GM12878 (cell line): ENCODE measurements around the gene SRA1. TPM values are rescaled to one million over a fixed set of nuclear protein-coding genes. Genes with fewer than 3 reads are reported as not detected.

ENCODE experiments used
- ASH2L ChIP-seq: fragments of 300-600, 200-600 bp; sonication (generic); IDR thresholded peaks from 2 replicates; pipeline ENCODE4 v1.6.1; 2017; ENCODE audit warnings: low read depth, mild to moderate bottlenecking, borderline replicate concordance
- CBX5 ChIP-seq: sonication (generic); IDR thresholded peaks from 2 replicates; pipeline ENCODE4 v1.6.1; 2016; ENCODE audit warnings: low read depth, moderate library complexity, mild to moderate bottlenecking, inconsistent platforms
- CHD2 ChIP-seq: IDR thresholded peaks from 2 replicates; pipeline ENCODE4 v1.6.1; 2011; ENCODE audit warnings: low read depth, low read length, improper control_type of control experiment, borderline replicate concordance
- EGR1 ChIP-seq, 2 experiments: IDR thresholded peaks; 1 replicate in 1 of 2; 2 replicates in 1 of 2; pipeline ENCODE4 v1.6.1; 2011 to 2012; ENCODE audit warnings: low read depth in 2 of 2, low read length in 2 of 2, borderline replicate concordance in 1 of 2, mild to moderate bottlenecking in 1 of 2, moderate library complexity in 1 of 2
- ETV6 ChIP-seq, 2 experiments: fragments of 450-650 bp in 1 of 2; IDR thresholded peaks in 1 of 2; conservative IDR thresholded peaks in 1 of 2; 2 replicates each; pipeline ENCODE4 v1.6.1; 2014; ENCODE audit warnings: antibody characterized with exemption in 1 of 2, borderline replicate concordance in 1 of 2, low read depth in 1 of 2, mild to moderate bottlenecking in 1 of 2, moderate library complexity in 1 of 2
- EZH2 ChIP-seq: IDR thresholded peaks from 2 replicates; pipeline ENCODE4 v1.6.1; 2012; ENCODE audit warnings: low read depth, mild to moderate bottlenecking, control low read depth, inconsistent platforms, low read length, borderline replicate concordance; ENCODE audit not compliant: control insufficient read depth
- HDAC6 ChIP-seq: fragments of 200-600 bp; sonication (generic); IDR thresholded peaks from one replicate; pipeline ENCODE4 v1.8.0; 2017; ENCODE audit warnings: antibody characterized with exemption; ENCODE audit not compliant: unreplicated experiment
- IKZF1 ChIP-seq: fragments of 450-650 bp; conservative IDR thresholded peaks from 2 replicates; pipeline ENCODE4 v1.6.1; 2017; ENCODE audit warnings: antibody characterized with exemption, mild to moderate bottlenecking
- LARP7 ChIP-seq: fragments of 450-650 bp; IDR thresholded peaks from 2 replicates; pipeline ENCODE4 v1.6.1; 2017; ENCODE audit warnings: mild to moderate bottlenecking
- NFXL1 ChIP-seq: fragments of 450-650 bp; IDR thresholded peaks from 2 replicates; pipeline ENCODE4 v1.6.1; 2017; ENCODE audit warnings: antibody characterized with exemption, mild to moderate bottlenecking, borderline replicate concordance
- NR2F1 ChIP-seq: fragments of 450-650 bp; conservative IDR thresholded peaks from 2 replicates; pipeline ENCODE4 v1.6.1; 2017; ENCODE audit warnings: mild to moderate bottlenecking
- PAX8 ChIP-seq: fragments of 450-650 bp; IDR thresholded peaks from 2 replicates; pipeline ENCODE4 v1.6.1; 2017; ENCODE audit warnings: mild to moderate bottlenecking, moderate library complexity
- SIN3A ChIP-seq: IDR thresholded peaks from 2 replicates; pipeline ENCODE4 v1.6.1; 2012; ENCODE audit warnings: low read depth, low read length, improper control_type of control experiment
- SRF ChIP-seq, 2 experiments: IDR thresholded peaks; 2 replicates each; pipeline ENCODE4 v1.6.1; 2011; ENCODE audit warnings: low read depth in 2 of 2, low read length in 2 of 2, mild to moderate bottlenecking in 1 of 2, moderate library complexity in 1 of 2
- SUZ12 ChIP-seq: fragments of 200-600 bp; sonication (generic); IDR thresholded peaks from one replicate; pipeline ENCODE4 v1.6.1; 2018; ENCODE audit warnings: antibody characterized with exemption, mild to moderate bottlenecking; ENCODE audit not compliant: unreplicated experiment
- polyA plus RNA-seq, 11 experiments: library from polyadenylated mRNA; depleted of rRNA in 4 of 11; unstranded in 6 of 11; stranded (reverse) in 5 of 11; fragments of >200 nt; fragmentation: Nextera tagmentation in 4 of 11; fragmentation: Illumina TruSeq in 1 of 11; extraction: Ambion mirVana in 4 of 11; extraction: Trizol in 1 of 11; gene quantifications; 1 replicate in 1 of 11; 2 replicates in 10 of 11; pipeline versions ENCODE4 v1.2.1 to v1.2.3, GENCODE V29; 2011 to 2016; ENCODE audit warnings: inconsistent platforms in 2 of 11, missing spikeins in 2 of 11, low read depth in 1 of 11
- total RNA-seq, 4 experiments: library from RNA; depleted of rRNA in 3 of 4; stranded (reverse); fragments of >200 nt in 3 of 4; fragmentation: Illumina TruSeq in 1 of 4; extraction: Trizol in 1 of 4; gene quantifications; 2 replicates each; pipeline versions ENCODE4 v1.2.1 to v1.2.3, GENCODE V29; 2013 to 2021
- TF ChIP-seq, protein P1 (sequence below): IDR thresholded peaks from 2 replicates; pipeline ENCODE4 v1.6.1; 2011; ENCODE audit warnings: low read depth, low read length, improper control_type of control experiment, borderline replicate concordance
- TF ChIP-seq, protein P2 (sequence below): IDR thresholded peaks from 2 replicates; pipeline ENCODE4 v1.6.1; 2012; ENCODE audit warnings: improper control_type of control experiment, low read depth, low read length; ENCODE audit not compliant: insufficient replicate concordance
- TF ChIP-seq, protein P3 (sequence below): fragments of 450-650 bp; IDR thresholded peaks from 2 replicates; pipeline ENCODE4 v1.6.1; 2017; ENCODE audit warnings: antibody characterized with exemption, mild to moderate bottlenecking, moderate library complexity
- TF ChIP-seq, protein P4 (sequence below): IDR thresholded peaks from 2 replicates; pipeline ENCODE4 v1.6.1; 2011; ENCODE audit warnings: borderline replicate concordance, low read depth, mild to moderate bottlenecking, moderate library complexity, mixed read lengths, low read length; ENCODE audit not compliant: insufficient read depth; ENCODE audit errors: extremely low read length

SRA1 gene
- total and polyA plus RNA-seq, 10 of the 15 experiments (the other 5 are each of a cell fraction or from before 2014, with no cell fraction given), result 35.3 to 127 (median 56.1) TPM

- TF ChIP-seq LARP7, result peak; percentile 77; the same call in 1 of the 2 replicates
- TF ChIP-seq SIN3A, result peak; percentile 56; the same call in 1 of the 2 replicates
- TF ChIP-seq, protein P1, sequence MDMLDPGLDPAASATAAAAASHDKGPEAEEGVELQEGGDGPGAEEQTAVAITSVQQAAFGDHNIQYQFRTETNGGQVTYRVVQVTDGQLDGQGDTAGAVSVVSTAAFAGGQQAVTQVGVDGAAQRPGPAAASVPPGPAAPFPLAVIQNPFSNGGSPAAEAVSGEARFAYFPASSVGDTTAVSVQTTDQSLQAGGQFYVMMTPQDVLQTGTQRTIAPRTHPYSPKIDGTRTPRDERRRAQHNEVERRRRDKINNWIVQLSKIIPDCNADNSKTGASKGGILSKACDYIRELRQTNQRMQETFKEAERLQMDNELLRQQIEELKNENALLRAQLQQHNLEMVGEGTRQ, result no peak
- peak; percentile 30; the same call in 1 of the 2 replicates for TF ChIP-seq CBX5
- no peak for TF ChIP-seq EZH2
- TF ChIP-seq, protein P2, sequence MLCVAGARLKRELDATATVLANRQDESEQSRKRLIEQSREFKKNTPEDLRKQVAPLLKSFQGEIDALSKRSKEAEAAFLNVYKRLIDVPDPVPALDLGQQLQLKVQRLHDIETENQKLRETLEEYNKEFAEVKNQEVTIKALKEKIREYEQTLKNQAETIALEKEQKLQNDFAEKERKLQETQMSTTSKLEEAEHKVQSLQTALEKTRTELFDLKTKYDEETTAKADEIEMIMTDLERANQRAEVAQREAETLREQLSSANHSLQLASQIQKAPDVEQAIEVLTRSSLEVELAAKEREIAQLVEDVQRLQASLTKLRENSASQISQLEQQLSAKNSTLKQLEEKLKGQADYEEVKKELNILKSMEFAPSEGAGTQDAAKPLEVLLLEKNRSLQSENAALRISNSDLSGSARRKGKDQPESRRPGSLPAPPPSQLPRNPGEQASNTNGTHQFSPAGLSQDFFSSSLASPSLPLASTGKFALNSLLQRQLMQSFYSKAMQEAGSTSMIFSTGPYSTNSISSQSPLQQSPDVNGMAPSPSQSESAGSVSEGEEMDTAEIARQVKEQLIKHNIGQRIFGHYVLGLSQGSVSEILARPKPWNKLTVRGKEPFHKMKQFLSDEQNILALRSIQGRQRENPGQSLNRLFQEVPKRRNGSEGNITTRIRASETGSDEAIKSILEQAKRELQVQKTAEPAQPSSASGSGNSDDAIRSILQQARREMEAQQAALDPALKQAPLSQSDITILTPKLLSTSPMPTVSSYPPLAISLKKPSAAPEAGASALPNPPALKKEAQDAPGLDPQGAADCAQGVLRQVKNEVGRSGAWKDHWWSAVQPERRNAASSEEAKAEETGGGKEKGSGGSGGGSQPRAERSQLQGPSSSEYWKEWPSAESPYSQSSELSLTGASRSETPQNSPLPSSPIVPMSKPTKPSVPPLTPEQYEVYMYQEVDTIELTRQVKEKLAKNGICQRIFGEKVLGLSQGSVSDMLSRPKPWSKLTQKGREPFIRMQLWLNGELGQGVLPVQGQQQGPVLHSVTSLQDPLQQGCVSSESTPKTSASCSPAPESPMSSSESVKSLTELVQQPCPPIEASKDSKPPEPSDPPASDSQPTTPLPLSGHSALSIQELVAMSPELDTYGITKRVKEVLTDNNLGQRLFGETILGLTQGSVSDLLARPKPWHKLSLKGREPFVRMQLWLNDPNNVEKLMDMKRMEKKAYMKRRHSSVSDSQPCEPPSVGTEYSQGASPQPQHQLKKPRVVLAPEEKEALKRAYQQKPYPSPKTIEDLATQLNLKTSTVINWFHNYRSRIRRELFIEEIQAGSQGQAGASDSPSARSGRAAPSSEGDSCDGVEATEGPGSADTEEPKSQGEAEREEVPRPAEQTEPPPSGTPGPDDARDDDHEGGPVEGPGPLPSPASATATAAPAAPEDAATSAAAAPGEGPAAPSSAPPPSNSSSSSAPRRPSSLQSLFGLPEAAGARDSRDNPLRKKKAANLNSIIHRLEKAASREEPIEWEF, result no peak
- peak in 1 of 2 experiments; percentile 69; a peak in 2 of 4 replicates for TF ChIP-seq ETV6 (conservative IDR thresholded peaks at IDR 0.05 in 1 of 2, IDR thresholded peaks at IDR 0.05 in 1 of 2; ENCODE audit: borderline replicate concordance in 1 of 2, low read depth in 1 of 2)
- TF ChIP-seq NR2F1, result peak; percentile 85
- TF ChIP-seq SUZ12, result no peak
- TF ChIP-seq ASH2L, result no peak
- no peak for TF ChIP-seq SRF (IDR thresholded peaks at IDR 0.05; ENCODE audit: low read depth in 2 of 2, low read length in 2 of 2)
- no peak for TF ChIP-seq CHD2
- TF ChIP-seq HDAC6, result no peak
- TF ChIP-seq, protein P3, sequence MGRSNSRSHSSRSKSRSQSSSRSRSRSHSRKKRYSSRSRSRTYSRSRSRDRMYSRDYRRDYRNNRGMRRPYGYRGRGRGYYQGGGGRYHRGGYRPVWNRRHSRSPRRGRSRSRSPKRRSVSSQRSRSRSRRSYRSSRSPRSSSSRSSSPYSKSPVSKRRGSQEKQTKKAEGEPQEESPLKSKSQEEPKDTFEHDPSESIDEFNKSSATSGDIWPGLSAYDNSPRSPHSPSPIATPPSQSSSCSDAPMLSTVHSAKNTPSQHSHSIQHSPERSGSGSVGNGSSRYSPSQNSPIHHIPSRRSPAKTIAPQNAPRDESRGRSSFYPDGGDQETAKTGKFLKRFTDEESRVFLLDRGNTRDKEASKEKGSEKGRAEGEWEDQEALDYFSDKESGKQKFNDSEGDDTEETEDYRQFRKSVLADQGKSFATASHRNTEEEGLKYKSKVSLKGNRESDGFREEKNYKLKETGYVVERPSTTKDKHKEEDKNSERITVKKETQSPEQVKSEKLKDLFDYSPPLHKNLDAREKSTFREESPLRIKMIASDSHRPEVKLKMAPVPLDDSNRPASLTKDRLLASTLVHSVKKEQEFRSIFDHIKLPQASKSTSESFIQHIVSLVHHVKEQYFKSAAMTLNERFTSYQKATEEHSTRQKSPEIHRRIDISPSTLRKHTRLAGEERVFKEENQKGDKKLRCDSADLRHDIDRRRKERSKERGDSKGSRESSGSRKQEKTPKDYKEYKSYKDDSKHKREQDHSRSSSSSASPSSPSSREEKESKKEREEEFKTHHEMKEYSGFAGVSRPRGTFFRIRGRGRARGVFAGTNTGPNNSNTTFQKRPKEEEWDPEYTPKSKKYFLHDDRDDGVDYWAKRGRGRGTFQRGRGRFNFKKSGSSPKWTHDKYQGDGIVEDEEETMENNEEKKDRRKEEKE, result no peak
- TF ChIP-seq NFXL1, result no peak
- TF ChIP-seq EGR1 (IDR thresholded peaks at IDR 0.05; ENCODE audit: borderline replicate concordance in 1 of 2, low read depth in 2 of 2, low read length in 2 of 2), result no peak
- TF ChIP-seq, protein P4, sequence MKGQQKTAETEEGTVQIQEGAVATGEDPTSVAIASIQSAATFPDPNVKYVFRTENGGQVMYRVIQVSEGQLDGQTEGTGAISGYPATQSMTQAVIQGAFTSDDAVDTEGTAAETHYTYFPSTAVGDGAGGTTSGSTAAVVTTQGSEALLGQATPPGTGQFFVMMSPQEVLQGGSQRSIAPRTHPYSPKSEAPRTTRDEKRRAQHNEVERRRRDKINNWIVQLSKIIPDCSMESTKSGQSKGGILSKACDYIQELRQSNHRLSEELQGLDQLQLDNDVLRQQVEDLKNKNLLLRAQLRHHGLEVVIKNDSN, result peak; percentile 33
- TF ChIP-seq IKZF1, result peak; percentile 86
- 0 out of 2 replicates have a peak, but pooled peaks have one; percentile 38 for TF ChIP-seq PAX8
These were observed at the start of gene SRA1 (continued) for GRCh38 chr5:140557136-140557805.
